SK-N-DZ (cell line): ENCODE measurements around the gene ADGRL3.

Experiments
- DNase-seq: peaks from one replicate; pipeline ENCODE4 v3.0.0-alpha.2; 2015; ENCODE audit warnings: low spot score
- small RNA-seq, 2 experiments: library from RNA; depleted of rRNA; stranded (forward); fragments of <200 nt; gene quantifications; one replicate each; pipeline ENCODE3, GENCODE V24; 2014

ADGRL3 gene

DNA sequence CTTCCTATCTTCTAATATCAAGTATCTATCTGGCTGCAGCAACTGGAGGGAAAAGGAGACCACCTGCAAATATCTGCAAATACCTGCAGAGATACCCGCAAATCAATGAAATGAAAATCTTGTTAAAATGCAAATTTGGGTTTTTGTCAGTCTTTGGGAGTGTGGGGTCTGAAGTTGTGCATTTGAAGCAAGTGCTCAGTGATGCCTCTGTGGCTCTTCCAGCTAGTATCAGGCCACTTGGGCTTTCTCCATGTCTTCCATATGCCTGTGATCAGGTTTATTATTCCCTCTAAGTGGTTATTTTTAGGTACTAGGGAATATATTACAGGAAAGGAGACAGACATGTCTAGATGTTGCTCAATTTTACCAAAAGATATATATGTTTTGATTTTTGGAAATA, 880.3 kb downstream of the ADGRL3 start:
- DNase-seq: no peak

DNA sequence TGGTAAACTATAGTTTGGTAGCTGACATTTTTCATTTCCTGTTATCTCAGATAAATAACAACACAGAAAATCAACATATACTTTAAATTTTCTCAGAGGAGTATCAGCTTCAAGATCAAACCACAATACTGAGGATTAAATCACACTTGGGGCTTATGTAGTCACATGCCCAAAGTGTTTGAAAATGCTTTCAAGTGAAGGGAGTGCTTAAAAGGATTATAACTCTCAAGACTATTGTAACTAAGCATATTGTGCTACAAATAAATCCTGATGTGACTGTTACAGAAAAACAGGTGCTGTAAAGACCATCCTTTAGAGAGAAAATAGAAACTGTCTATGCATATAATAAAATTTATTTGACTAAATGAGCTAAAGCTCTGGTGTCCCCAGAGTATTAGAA, 887.6 kb downstream of the ADGRL3 start:
- DNase-seq: no peak

DNA sequence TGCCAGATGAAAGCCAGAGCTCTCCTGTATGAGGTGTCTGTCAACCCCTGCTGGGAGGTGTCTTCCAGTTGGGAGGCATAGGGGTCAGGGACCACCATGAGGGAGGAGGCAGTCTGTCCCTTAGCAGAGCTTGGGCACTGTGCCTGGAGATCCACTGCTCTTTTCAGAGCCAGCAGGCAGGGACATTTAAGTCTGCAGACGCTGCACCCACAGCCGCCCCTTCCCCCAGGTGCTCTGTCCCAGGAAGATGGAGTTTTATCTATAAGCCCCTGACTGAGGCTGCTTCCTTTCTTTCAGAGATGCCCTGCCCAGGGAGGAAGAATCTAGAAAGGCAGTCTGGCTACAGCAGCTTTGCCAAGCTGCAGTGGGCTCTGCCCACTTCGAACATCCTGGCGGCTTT, 893.6 kb downstream of the ADGRL3 start:
- DNase-seq: no peak

DNA sequence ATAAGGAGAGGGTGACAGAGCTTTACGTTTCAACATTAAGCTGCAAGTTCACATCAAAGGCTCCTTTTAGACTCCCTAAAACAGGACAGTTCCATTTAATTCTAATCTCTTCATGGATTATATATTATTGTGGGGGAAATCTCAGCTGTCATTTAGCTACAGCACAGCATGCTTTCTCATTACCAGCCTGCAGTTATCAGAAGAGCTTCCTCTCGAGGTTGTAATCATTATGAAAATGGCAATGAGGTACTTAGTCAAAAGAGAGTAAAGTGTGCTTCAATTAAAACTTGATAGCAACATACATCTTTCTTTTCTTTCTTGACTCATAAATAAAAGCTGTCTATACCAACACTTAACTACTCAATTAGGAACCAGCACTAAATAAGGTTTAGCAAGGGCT, 896.8 kb downstream of the ADGRL3 start:
- no peak for DNase-seq

DNA sequence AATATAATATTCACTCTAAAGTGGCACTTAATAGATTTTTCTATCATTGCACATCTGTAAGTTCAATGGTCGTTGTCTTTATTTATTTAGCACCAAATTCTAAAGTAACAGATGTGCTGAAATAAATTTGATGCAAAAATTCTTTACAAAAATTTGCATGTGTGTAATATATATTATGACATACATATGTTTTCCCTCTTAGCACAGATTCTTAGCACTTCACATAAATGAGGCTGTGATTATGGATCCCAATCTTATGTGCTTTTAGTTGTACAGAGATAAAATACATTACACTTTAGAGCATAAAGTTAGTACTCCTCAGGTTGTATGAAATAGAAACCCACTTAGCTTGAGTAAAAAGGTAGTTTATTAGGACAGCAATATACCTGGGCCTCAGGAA, 915.1 kb downstream of the ADGRL3 start:
- DNase-seq: no peak

DNA sequence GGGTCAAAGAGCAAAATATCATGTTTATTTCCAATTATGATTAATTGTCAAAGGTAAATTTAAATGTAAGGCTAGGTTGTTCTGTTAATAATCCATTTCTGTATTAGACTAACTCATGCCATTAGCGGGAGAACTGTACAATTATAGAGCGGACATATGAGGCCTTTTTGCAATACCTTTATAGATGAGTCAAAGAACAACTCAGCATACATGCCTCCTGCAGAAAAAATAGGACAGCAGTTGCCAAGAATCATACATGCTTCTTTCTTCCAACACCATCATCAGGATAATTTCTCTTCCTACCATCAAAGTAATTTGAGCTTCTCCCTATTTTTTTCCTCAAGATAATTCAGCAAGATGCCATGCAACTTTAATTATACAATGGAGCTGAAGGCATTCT, 917.8 kb downstream of the ADGRL3 start:
- DNase-seq: no peak

DNA sequence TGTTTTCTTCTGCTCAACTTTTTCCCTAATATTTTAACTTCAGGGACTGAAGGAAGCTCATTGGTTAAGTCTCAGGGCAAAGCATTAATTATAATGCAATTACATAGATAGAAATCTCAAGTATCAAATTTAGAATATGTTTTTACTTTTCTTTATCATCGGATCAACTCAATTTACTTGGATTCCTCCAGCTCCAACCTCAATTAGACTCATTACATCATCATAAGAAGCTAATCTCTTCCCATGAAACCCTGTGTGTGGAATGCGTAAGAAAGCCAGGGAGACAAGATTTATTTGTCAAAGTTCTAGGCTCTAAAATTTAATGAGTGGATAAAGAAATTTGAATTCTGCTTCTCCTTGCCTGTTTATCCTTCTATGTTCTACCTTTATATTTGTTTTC, 918.4 kb downstream of the ADGRL3 start:
- DNase-seq: peak; percentile 59

DNA sequence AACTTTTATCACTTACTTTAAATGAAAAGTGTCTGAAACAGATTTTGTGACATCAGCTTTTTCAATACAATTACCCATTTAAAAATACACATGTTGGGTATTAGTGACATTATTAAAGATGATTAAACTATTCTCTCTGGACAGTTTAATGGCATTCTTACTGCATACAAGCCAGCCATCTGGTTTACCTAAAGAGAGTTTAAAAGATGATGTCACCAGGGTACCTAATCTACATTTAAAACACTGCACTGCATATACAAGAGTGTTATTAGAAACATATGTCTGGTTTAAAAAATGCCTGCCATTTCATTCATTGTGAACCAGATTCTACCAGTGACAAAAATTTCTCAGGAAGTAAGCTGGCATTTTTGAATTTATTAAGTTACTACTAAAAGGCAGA, 919.1 kb downstream of the ADGRL3 start:
- peak; percentile 25 for DNase-seq

DNA sequence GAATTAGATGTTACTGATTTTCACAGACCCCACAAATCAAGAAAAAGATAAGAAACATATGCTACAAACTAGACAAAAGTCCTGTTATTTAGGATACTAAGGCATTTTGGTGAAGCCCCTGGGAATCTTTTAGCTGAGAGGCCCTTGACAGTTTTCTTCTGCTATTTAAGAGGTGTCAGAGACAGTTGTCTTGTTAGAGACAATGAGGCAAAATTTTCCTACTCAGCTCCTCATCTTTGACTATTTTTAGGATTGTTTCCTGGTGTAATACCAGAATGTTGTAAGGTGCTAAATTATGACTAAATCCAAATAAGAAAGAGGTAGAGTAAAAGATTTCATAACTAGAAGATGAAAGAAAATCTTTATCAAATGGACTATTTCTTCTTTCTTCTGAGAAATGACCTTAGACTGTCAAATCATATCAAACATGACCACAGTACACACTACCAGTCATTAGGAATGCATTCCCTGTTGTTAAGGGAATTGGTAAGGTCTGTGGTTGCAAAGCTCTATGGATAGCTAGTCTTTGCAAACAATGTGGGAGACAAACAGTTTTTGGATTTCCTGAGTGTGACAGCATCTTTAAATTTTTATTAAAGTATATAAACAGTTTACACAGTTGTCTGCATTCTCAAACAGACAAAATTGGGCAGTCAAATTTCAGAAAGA, 926.1 kb downstream of the ADGRL3 start:
- no peak for DNase-seq

Small RNA genes lying within 50 kb of the gene (small RNA-seq; reads per million reads assigned to genes)
- gene RF00019: 0 reads per million in 2 experiments
